Tongue (tissue), 2 donors: ENCODE results near the gene RGS6. TPM values are rescaled to one million over a fixed set of nuclear protein-coding genes. Genes with fewer than 3 reads are reported as not detected.
A peak's percentile ranks its signal among the peaks of the same experiment; 100 is the strongest.

Source experiments
- DNase-seq: peaks from one replicate; pipeline ENCODE4 v3.0.0-alpha.2; 2015
- total RNA-seq: library from RNA; depleted of rRNA; stranded (reverse); fragments of >200 nt; gene quantifications from one replicate; pipeline ENCODE4 v1.2.3, GENCODE V29; 2014

RGS6 gene
- total RNA-seq, 1 donor from 2014 or later: 5.6 TPM

DNA sequence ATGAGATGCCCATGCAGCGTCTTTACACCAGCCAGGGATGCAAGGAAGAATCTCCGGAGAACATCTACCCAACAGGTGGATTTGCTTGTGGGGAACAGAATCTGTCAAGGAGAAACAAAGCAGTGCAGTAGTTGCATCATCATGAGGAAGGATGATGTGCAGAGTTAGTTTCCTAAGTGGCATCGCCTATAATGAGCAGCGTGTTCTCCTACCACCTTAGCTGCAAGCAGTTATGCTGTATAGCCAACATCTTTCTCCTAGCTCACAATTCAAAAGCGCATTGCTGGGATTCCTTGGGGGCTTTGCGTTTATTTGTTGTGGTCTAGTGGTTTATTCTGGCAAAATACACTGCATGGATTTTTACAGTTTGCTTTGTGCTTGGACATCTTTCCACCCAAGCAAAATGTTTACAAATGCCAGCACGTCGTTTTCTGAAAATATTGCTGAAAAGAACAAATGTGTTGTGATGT lies 233.0 kb downstream of the RGS6 start:
- DNase-seq: no peak

DNA sequence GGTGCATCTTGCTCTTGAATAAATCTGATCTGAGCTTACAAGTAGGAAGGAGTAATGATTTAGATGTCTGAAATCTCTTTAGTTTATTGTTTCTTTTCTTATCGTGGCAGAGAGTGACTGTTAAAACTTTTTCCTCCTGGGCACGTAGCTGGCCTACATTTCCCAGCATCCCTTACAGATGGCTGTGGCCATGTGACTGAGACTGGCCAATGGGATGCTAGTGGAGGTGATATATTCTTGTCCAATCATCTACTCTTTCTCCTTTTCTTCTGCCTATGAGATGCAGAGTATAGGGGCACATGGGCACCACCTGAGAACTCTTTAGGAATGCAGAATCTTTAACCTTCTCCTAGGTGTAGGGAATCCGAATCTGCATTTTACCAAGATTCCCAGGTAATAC lies 237.3 kb downstream of the RGS6 start:
- no peak for DNase-seq

DNA sequence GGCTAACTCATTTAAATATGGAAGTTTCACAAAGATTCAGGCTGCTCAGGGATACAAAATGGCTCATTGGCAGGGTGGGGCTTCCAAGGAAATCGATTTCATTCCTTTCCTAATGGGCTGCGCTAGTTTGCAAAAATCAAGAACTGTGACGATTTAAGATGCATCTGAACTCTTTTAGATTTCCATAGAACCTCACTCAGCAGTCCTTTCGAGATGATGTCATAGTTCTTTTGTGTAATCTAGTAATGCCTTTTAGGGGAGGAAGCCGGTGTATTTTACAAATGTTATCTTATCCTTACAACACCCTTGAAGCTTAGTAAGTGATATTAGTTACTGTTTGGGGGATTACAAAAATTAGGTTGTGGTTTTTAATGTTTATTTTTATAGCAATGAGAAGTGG lies 239.8 kb downstream of the RGS6 start:
- no peak for DNase-seq

DNA sequence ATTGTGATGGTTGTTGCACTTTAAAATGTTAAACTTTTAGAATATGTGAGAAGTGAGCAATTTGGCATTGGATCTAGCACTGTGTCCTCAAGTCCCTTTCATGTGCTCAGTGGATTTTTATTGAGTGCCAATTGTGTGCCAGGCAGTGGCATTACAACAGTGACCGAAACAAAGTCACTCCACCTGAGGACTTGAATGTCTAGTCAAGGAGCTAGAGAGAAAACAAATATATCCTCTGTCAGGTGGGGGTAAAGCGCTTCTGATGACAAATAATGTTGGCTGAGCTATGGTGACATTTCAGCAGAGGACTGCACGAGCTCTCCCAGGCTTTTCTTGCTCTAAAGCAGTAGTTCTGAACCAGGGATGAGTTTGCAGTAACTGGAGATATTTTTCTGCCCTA lies 240.4 kb downstream of the RGS6 start:
- no peak for DNase-seq

DNA sequence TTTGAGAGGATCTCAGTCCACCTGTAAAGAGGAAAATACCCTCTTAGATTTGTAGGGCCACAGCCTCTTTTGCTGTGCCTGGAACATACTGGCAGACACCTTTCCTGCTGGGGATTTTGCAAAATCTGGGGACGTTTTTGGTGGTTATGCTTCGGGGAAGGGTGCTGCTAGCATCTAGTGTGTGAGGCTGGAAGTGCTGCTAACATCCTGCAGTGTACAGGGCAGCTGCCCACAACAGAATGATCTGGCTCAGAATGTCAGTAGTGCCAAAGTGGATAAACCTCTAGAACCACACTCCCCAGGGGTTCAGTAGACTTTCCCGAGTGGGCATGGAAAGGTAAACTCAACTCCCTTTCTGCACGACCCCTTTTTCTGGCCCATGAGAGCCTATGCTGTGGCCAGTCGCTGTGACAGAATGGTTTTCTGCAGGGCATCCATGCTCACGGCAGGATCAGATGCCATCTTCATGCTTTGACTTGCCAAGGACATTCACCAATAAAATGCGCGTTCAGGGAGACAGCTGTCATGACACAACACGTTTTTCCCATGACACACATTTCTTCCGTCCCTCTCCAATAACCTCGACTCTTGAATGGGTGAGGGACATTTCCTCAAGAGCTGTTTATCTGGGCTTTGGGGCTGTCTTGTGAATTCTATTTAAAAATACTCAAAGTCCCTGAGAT lies 240.9 kb downstream of the RGS6 start:
- DNase-seq: no peak

DNA sequence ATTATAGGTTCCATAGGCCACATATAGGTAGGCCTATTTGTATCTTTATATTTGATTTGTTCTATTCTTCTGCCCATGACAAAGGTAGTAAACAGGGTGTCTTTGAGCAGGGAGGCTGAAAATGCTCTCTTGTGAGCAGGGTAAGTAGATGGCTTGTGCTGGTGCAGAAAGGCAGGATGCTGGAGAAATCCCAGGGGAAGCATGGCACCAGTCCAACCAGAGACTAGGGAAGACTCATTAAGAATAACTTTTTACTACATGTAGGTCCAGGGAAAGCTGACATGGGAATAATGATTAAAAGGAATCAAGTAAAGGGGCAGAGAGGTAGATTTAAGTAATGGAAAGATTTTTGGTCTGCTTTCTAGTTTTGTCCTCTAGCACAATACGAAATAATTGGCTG lies 245.0 kb downstream of the RGS6 start:
- DNase-seq: no peak

DNA sequence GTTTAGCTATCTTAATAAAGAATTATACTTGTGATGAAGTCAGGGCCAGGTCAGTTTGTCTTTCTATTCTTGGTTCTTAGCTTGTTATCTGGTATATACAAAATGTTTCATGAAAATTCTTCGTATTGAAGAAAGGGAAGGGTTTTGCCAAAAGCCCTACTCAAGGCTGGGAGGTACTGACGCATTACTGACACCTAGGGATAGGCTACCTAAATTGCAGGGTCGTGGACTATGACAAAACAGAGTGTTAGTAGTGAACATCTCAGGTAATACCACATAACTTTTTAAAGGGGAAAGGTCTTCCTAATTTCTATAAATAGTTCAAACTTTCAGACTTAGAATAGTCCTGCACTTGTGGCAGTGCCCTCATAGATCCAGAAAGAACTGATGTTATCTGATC lies 246.3 kb downstream of the RGS6 start:
- no peak for DNase-seq

DNA sequence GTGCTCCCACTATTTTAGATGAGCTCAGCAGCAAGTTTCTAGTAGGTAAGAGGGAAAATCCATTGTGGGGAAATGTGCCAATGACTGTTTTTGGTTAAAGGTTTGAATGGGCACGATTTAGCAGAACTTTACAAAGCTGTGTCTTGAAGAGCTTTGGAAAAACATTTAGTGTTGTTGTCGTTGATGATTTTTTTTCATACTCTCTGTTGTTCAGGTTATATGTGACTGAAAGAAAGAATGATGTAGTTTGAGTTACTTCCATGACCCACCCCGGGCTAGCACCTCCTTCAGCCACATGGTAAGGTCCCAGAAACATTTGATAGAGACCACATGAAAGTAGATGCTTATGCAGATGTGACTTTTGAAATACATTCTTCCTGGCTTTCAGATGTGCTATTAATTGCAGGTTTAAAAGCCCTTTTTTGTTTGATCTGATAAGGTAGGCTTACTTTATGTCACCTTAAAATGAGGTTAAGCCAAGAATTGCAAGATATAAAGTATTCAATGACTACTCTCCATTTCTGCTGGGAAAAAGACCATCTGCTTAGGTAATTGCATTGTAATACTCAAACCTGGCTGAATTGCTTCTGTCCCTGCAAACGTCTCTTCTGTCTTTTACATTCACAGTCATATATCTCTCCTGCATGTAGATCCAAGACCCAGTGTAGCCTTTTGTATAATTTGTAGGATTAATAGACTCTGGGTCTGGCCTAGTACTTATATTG lies 250.6 kb downstream of the RGS6 start:
- DNase-seq: no peak

DNA sequence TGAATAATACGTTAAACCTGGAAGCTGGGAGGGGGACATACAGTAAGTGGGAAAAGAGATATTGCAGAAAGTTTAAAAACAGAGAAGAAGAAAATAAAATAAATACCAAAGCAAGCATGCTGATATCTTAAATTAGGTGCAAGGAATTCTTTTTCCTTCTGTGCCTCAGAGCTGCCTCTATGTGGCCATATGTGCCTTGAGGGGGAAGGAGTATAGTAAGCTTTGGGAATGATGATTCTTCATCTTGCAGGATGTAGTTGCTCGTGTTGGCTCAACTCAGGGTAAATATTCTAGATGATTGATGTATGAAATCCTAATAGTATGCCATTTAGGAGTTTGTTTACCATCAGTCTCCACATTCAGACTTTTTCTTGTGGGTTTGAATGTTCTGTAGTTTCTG lies 251.4 kb downstream of the RGS6 start:
- no peak for DNase-seq

DNA sequence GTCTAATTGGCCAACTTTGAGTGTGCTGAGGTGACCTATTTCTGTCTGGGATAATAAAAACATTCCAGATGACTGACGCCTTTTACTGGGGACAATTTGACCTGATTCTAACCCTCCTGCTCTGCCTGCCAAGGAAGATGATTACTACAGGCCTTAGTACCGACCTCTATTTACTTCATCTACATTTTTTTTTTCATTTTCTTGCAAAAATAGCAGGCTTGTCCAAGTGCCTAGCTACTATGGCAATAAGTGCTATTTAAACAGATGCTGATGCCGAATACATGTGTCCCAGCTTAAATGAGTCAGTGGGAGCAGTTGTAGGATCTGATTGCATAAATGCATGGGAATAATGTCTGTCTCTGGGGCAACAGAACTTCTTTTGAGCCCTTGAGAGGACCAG lies 254.3 kb downstream of the RGS6 start:
- DNase-seq: peak; percentile 22

DNA sequence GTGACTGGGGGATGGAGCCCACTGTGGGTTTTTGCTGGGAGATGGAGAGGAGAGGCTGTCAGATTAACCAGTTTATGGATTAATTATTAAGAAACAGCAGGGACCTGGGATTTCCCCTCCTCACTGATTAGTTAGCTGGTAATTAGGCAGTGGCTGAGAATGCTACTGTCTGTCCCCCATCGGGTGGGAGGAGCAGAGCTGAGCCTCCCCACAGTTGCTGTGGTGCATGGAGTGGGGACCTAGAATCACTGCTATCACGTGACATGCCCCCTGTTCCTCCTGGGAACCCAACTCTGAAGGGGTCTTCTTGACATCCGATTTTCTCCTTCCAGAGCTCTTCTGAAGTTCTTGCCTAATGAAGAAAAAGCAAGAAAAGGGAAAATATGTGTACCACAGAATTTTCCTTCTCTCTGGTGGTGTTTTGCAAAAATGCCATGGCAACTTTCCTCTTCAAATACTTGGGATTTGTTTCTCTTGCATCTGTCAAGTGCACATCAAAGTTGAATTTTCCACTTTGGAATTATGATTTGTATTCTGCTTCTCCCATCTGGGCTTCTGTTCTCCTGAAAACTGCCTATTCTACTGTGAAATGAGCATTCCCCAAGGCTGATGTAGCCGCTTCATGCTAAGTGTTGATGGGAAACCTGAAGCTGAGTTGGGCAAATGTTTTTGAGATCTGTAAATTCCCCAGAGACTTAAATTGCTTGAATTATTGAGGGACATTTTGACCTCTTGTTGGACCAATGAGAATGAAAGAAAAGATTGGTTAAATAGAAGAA lies 264.2 kb downstream of the RGS6 start:
- peak; percentile 13 for DNase-seq

DNA sequence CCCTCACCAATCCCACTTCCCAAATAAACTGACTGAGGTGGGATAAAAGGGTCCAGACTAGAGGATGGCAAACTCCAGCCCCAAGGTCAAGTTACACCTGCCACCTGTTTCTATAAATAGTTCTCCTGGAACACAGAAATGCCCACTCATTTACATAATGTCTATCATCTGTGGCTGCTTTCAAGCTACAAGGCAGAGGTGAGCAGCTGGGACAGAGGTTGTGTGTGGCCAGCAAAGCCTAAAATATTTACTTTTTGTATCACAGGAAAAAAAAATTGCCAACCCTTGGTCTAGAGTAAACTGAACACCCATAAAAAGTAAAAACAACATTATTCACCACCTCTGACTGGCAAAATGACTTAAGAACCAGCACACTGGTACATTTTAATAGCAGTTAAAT lies 269.4 kb downstream of the RGS6 start:
- DNase-seq: no peak

DNA sequence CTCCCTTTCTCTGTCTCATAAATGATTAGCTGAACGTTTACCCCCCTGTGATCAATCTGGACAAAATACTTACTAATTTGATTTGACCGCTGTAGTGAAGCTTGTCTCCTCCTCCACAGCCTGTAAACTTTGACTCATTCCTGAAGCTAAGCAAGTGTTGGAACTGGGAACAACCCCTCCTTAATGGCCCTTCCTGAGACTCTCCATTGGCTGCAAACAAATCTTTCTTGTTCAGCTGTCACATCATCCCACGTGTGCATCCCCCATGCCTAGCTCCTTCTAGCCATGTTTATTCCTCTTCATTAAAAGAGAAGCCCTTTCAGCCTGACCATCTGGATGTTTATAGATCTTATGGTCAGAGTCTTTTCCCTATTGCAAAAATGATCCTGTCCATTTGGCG lies 281.2 kb downstream of the RGS6 start:
- no peak for DNase-seq

DNA sequence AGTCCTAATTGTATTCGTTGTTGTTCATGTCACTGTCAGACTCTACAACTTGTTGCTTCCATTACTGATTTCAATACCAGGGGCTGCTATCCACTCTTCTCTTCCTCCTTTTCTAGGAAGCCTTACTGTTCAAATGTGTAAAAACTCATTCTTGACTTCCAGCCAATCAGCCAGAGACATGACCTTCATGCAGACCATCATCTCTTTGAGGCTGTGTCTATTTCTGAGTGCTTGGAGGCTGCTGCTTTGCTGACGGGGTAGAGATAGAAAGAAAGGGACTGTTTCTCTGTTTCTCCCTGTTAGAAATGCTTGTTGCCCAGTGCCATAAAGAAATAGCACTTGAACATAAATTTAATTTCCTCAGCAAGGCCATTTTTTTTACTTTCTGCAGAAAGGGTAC lies 282.9 kb downstream of the RGS6 start:
- no peak for DNase-seq

DNA sequence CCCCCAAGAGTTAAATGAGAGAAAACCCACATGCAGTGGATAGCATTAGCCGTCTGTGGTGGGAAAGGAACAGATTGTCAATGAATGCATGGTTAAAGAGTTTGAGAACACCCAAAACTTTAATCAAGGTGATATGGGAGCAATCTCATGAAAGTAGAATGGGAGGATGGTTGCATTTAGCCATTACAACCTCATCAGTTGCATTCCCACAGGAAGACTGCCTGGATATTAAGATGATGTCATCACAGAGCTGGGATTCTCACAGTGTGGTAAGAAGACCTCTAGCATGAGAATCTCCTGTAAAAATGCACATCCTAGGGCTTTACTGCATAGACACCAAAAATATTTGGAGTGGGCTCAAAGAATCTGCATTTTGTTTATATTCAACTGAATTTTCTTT lies 284.9 kb downstream of the RGS6 start:
- no peak for DNase-seq

DNA sequence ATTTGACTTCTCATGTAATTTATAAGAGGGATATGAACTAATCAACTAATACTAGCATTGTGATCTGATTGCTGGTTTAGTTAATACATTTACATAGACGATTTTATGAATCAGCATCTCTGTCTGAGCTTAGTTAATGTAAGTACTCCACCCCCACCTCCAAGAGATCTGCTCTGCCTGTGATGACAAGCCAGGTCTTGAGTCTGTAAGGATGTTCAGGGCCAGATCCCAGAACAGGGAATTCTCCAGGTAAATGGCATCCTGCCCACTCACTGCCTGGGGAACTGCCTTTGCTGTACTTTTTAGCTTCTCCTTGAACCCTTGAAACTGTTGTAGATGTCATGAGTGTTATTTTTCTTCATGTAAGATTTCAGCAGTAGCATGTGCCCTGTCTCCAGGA lies 289.8 kb downstream of the RGS6 start:
- DNase-seq: no peak

DNA sequence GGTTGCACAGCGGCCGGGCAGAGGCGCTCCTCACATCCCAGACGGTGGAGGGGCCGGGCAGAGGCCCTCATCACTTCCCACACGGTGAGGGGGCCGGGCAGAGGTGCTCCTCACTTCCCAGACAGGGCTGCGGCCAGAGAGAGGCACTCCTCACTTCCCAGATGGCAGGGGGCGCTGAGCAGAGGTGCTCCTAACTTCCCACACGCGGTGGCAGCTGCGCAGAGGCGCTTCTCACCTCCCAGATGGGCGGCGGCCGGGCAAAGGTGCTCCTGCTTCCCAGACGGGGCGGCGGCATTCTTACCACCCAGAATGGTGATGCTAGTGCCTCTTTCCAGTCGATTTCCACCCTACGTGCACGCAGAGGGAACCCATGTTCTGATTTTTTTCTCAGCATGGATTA lies 304.4 kb downstream of the RGS6 start:
- DNase-seq: no peak

DNA sequence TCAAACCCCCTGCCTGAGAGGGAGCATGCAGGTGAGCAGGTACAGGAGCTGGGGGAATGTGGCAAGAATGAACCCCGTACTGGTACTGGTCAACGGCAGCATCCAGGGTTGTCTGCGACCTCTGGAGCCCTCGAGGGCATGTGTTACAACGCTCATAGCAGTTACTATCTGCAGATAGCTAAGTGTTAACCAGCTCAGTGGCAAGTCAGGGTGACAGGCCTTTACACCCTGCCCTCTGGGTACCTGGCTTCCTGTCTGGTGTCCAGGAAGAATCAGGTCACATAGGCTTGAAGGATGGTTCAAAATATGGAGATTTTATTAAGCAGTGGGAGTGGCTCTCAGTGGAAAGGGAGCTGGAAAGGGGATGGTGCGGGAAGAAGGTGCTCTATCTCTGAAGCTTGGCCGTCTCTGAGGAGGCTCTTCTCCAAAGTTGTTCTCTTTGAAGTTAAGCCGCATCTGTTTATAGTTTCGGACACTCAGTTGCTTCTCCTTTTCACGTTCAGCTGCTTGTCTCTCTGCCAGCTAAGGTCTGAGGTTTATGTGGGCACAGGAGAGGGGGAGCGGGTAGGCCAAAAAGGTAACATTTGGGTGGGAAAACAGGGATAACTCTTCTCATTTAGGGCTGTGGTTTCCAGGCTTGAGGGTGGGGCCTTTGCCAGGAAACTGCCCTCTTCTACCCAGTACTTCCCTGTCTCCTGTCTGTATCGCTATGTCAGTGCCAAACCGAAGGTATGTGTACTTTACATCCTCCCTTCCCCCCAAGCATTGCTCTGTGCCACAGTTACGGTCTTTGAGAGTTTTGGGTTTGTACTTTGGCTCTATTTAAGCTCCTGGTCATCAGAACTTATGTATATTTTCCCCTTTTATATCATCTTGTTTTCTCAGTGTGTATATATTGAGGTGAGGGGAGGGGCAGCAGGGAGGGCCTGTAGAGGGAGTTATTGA lies 305.8 kb downstream of the RGS6 start:
- DNase-seq: no peak

DNA sequence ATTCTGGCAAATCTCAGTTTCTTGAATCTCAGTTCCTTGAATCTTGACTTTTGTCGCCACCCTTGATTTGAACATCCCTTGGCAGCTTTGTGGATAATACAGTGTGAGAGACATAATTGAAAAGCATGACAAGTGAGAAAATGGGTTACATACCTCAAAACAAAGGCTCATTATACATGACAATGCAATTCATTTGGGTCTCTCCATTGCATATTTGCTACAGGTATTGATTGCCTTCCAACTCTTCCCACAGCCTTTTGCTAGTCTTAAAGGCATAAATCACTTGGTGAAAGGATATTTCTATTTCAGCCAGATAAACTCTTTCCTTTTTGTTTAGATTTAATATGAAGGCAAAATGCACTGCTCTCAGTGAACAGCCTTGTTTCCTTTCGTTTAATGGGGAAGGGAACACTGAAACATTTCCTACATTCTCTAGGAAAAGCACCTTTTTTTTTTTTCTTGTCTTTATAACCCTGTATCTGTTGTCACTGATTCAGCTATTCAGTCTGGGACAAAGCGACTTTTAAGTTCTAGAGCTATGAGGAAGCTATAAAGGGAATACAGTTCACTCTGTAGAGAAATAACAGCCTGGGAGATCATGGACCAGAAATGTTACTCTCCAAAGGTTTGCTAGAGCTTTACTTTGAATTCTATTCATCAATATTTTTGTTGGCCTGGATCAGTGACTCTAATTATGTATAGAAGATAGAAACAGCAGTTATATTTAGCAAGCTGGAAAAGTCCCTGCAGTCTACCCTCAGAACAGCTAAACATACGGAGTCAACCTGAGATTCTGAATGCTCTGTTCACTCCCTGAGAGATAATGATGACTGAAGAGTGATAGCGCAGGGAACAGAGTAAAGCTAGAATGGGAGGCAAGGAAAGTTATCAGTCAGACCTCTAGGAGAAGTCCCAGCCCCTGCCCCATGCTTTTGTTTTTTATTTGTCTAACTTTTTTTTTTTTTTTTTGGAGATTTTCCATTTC lies 311.4 kb downstream of the RGS6 start:
- peak; percentile 5 for DNase-seq

DNA sequence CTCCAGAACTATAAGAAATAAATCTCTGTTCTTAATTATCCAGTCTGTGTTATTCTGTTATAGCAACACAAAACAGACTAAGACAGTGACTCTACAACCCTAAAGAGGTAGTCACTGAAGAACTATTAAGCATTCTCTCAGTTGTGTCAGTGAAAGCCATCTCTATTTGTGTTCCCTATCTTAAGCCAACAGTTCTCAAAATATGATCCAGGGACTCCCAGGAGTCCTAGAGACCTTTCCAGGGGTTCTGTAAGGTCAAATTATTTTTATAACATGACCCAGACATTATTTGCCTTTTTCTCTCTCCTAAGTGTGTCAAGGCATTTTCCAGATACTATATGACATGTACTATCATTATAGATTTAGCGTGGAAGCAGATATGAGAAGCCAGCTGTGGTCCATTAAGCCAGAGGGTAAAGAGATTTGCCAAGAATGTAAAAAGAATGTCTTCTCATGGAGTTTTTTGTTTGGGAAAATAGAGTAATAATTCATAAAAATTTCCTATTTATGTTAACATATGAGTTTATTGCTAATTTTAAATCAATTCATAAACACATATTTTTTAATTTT lies 315.8 kb downstream of the RGS6 start:
- DNase-seq: peak; percentile 61

DNA sequence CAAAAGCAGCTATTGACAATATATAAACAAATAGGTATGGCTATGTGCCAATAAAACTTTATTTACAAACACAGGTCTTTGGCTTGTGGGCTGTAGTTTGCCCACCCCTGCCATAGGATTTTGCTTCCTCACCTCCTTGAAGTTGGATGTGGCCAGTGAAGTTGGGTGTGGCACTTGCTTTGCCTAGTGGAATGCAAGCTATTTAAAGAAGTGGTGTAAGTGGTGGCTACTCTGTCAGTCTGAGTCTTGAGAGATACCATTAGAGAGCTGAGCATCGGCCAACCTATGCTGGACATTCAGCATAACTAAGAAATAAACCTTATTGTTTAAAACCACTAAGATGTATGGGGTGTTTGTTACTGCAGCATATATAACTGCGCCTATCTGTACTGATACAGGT lies 321.3 kb downstream of the RGS6 start:
- no peak for DNase-seq
